ENCODE data around the gene HP1BP3. TPM values are rescaled to one million over a fixed set of nuclear protein-coding genes. Genes with fewer than 3 reads are reported as not detected.
A peak's percentile ranks its signal among the peaks of the same experiment; 100 is the strongest.
"Not testable (repeated sequence)": the region's sequence is repeated elsewhere in the genome, so short reads cannot be mapped to it uniquely, and the experiment has no call there.

HP1BP3 gene
- total RNA-seq (2014; rRNA removed; shearing (Covaris generic)), result 112 and 163 TPM in 2 replicates

DNA sequence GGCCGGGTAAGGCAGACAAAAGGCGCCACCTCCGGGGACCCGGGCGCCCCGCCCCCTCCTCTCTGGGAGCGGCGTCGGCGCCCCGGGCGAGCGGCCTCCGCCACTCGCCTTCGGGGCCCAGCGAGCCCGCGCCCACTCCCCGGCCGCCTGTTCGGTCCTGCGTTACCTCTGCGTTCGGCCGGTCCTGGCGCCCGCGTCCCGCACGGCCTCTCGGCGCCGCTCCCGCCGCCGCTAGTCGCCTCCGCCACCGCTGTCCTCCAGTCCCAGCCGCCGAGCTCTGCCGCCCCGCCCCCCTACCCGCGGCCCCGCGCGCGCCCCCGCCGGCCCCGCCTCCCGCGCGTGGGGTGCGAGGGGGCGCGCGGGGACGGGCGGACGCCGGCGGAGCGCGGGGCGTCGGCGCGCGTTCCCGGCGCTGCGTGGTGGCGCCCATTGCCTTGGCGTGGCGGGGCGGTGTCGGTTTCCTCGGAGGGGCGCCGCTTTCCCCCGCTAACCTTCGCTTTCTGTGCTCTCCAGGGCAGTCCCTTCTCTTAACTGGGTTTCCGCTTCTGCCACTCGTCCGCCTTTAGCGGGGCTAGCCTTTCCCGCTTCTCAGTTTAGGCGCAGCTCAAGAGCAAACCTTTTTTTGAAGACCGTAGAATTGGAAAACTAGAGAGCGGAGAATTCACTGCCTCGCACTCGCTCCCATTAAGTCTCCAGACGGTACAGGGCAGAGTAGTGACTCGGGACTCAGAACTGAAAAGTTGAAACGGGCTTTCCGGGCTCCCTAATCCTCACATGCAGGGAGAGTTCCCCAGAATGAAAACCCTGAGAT is at the start of gene HP1BP3:
Gene HP1BP3, minus strand, starts transcription at position 279 of the 811 bp plus-strand sequence. CDS start 6,867 bp downstream, outside the sequence.
- DNase-seq (ENCODE audit: low spot score), result peak; percentile 54

DNA sequence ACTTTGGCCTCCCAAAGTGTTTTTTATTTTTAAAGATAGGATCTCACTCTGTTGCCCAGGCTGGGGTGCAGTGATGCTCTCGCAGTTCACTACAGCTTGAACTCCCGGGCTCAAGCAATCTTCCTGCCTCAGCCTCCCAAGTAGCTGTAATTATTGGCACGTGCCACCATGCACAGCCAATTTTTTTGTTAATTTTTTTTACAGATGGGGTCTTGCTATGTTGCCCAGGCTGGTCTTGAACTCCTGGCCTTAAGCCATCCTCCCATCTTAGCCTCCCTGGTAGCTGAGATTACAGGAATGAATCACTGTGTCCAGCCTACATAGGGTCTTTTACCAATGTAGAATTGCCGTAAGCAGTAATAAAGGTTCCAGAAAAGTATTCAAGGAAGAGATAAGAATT is 49.1 kb upstream of the HP1BP3 start:
- no peak for DNase-seq (ENCODE audit: low spot score)

DNA sequence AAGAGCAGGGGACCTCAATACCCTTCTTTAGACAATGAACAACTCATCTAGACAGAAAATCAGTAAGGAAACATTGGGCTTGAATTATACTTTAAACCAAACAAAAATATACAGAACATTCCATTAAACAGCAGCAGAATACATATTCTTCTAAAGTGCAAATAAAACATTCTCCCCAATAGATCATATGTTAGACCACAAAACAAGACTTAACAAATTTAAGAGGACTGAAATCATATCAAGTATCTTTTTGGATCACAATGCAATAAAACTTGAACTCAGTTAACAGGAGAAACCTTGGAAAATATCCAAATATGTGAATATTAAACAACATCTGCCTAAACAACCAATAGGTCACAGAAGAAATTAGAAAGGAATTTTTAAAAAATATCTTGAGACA is 47.7 kb upstream of the HP1BP3 start:
- no peak for DNase-seq (ENCODE audit: low spot score)

DNA sequence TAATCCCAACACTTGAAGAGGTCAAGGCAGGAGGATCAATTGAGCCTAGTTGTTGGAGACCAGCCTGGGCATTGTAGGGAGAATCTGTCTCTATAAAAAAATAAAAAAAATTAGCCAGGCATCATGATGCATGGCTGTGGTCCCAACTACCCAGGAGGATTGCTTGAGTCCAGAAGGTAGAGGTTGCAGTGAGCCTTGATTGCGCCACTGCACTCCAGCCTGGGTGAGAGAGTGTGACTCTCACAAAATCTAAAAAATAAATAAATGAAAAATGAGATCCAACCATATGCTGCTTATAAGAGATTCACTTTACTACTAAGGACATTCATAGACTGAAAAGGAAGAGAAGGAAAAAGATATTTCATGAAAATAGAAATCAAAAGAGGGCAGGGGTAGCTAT is 47.1 kb upstream of the HP1BP3 start:
- no peak for DNase-seq (ENCODE audit: low spot score)

GRCh38 chr1:20830378-20830777 is 43.3 kb upstream of the HP1BP3 start:
- no peak for DNase-seq (ENCODE audit: low spot score)

GRCh38 chr1:20829946-20830345 is 42.8 kb upstream of the HP1BP3 start:
- DNase-seq (ENCODE audit: low spot score), result no peak

- no peak for DNase-seq (ENCODE audit: low spot score)
Measured at GRCh38 chr1:20829531-20829930, 42.4 kb upstream of the HP1BP3 start.

GRCh38 chr1:20823845-20824244 is 36.7 kb upstream of the HP1BP3 start:
- DNase-seq (ENCODE audit: low spot score), result no peak

GRCh38 chr1:20821466-20821865 is 34.4 kb upstream of the HP1BP3 start:
- DNase-seq (ENCODE audit: low spot score), result no peak

GRCh38 chr1:20819818-20820217 is 32.7 kb upstream of the HP1BP3 start:
- no peak for DNase-seq (ENCODE audit: low spot score)

DNA sequence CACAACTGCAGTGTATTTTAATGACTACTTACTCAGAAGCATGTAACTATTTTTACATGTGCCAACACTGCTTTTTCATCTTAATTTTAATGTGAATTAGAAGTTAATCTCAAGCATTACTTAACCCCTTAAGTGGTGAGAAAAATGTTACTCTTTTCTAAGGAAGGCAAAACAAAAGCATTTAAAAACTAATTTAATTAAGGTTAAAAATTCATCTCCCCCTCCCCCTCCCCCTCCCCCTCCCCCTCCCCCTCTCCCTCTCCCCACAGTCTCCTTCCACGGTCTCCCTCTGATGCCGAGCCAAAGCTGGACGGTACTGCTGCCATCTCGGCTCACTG is 27.4 kb upstream of the HP1BP3 start:
- DNase-seq (ENCODE audit: low spot score), result no peak

DNA sequence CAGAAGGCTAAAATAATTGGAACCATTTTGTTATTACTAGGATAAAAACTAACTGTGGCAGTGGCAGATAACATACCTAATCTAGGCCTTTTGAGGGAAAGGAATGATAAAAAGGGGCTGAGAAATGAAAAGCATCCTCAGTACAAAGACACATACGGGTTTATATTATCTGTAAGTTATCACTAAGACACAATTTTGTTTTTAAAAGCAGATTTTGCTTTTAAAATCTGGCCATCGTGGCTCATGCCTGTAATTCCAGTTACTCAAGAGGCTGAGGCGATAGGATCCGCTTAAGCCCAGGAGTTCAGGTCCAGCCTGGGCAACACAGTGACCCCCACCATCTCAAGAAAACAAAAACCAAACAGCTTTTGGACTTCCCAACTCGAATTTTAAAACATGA is 24.8 kb upstream of the HP1BP3 start:
- DNase-seq (ENCODE audit: low spot score), result no peak

GRCh38 chr1:20793236-20793635 is 6.1 kb upstream of the HP1BP3 start:
- DNase-seq (ENCODE audit: low spot score), result no peak

DNA sequence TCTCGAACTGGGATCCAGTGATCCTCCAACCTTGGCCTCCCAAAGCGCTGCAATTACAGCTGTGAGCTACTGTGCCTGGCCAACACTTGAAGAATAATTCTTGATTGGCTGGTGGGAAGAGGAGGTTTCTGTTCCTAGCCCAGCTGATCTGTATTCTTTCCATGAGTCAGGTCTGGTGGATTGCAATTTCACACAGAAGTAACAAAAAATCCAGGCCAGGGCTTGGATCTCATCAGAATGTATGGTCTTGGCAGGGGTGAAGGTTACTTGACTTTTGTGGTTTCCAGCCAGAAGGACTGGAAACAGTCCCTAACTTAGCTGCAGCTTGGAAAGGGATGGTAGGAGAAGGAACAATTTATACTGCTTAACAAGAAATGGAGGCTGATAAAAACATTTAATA is 5.1 kb upstream of the HP1BP3 start:
- no peak for DNase-seq (ENCODE audit: low spot score)

DNA sequence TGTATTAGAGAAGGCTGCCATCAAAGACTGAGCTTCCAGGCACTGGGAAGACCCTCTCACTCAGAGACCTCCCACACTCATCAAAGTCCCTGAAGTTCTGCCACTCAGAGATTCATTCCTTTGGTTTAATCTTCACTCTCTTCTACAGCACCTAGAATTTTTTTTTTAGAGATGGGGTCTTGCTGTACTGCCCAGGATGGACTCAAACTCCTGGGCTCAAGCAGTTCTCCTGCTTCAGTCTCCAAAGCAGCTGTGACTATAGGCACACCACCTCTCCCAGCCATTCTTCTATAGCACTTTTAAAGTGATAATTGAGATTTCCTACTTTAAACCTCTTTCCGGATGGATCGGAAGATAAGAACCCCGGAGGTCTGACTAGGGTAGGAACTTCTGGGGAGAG is 3.7 kb upstream of the HP1BP3 start:
- DNase-seq (ENCODE audit: low spot score), result no peak

DNA sequence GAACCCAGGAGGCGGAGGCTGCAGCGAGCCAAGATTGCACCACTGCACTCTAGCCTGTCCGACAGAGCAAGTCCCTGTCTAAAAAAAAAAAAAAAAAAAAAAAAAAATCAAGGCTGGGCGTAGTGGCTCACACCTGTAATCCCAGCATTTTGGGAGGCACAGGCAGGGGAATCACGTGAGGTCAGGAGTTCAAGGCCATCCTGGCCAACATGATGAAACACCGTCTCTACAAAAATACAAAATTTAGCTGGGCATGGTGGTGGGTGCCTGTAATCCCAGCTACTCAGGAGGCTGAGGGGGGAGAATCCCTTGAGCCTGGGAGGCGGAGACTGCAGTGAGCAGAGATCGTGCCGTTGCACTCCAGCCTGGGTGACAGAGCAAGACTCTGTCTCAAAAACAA is 2.5 kb upstream of the HP1BP3 start:
- not testable (repeated sequence) for DNase-seq (ENCODE audit: low spot score)

DNA sequence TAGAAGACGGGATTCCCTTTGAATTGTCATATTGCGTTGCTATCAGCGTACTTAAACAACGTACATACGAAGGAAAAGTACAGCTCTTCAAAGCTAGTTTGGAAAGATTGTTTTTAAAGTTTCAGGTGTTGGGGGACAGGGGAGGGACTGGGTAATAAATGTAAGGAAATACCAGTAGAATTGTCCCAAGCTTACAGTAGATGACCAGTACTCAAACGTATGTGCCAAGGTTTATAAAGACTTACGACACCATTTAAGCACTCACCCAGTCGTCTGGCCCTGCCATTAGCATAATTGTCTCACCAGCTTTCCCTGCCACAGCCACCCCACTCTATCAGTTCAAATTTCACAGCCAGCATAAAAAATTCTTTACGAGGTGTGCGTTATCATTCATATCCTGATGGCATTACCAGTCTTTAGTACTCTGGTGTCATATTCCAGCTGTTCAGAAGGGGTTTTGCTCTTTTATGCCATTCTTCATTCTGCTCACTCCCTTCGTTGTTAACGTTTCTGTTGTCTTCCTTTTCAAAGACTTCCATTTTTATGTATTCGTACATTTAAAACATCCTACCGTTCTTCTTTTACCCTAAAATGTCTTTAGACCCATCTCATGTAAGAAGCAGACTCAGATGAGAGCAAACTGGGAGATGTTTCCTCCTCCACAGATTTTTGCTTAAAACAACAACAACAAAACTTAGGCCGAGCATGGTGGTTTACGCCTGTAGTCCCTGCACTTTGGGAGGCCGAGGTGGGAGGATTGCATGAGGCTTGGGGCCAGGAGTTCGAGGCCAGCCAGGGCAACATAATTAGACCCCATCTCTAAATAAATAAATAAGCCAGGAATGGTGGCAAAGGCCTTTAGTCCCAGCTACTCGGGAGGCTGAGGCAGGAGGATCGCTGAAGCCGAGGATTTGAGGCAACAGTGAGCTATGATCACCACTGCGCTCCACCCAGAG is 1.0 kb upstream of the HP1BP3 start:
- peak; percentile 39 for DNase-seq (ENCODE audit: low spot score)

DNA sequence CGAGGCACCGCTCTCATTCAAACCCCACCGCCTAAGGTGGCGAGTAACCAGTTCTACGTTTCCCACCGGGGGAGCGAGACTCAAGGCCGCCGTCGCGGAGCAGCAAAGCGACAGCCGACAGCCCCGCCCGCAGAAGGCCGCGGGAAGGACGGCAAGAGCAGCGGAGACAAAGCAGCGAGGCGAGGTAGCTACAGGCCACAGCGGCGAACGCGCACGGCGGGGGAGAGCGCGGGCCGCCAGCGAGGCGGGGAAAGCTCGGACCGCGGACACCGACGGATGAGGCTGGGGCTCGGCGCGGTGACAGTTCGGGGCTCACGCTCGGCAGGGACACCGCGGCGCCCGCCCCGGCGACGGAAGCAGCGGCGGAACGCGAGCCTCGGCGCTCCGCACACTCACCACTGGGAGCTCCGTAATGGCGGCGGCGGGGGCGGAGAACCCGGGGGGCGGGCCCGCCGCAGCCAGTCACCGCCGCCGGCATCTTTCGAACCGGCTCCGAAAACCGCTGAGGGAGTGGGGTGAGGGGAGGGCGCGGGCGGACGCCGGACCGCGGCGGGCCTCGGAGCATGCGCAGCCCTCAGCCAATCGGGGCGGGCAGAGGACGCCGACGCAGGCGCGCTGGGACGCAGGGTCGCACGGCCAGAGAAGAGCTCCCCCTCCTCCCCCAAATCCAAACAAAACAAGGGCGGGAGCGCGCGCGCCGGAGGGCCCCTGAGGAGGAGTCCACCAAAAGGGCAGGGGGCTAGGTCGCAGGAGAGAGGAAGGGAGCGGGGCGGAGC is 666 bp downstream of the HP1BP3 start:
- peak; percentile 91 for DNase-seq (ENCODE audit: low spot score)

DNA sequence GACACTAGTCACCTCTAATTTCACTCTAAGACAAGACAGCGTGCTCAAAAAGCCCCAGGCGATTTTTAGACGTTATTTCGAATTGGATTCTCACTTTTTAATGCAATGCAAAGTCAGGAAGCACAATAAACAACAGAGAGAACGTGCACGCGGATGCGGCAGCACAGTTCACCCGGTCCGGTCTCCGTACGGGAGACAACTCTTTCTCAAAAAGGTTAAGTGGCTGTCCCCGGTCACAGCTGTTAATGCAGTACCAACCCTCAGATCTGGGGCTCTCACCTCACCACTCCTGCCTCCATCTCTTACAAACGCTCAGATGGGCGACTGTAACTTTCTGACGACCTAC is 1.2 kb downstream of the HP1BP3 start:
- no peak for DNase-seq (ENCODE audit: low spot score)

DNA sequence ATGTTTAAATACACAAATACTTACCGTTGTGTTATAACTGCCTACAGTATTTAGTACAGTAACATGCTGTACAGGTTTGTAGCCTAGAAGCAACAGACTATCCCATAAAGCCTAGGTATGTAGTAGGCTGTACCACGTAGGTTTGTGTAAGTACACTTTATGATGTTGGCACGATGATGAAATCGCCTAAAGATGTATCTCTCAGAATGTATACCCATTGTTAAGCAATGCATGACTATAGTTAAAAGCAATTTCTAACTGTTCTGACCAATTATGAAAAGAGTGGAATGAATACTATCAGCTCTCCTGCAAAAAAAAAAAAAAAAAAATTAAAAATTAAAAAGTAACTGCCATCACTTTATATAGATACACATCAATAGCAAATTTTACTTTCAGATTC is 11.4 kb downstream of the HP1BP3 start:
- DNase-seq (ENCODE audit: low spot score), result no peak

DNA sequence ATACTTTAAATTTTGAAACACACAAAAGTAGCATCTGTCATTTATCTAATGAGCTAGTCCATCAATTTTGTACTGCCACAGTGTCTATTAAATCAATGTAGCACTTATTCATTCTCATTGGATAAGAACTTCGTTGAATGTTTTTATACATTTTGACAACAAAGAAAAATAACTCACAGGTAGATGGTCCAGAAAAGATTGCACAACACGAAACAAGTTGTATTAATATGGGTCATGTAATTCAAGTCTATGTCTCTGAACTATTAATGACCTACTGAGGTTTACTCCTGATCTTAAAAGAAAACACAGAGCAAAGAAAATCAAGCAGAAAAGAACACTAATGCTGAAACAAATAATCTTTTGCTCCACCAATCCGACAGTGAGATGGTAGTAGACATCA is 15.3 kb downstream of the HP1BP3 start:
- DNase-seq (ENCODE audit: low spot score), result no peak

Measured in H4 (cell line).